Fibroblast of mammary gland (primary cell): ENCODE measurements around the gene CACFD1.

ENCODE experiments used
- DNase-seq: peaks from one replicate; pipeline ENCODE4 v3.0.0-alpha.2; 2010; ENCODE audit warnings: low read depth
- H3K4me3 ChIP-seq: 2 replicates; pipeline ENCODE4 v1.5.1; 2011; ENCODE audit warnings: low read depth, mild to moderate bottlenecking, low read length, moderate library complexity; ENCODE audit not compliant: control insufficient read depth
- CTCF ChIP-seq: conservative IDR thresholded peaks from 2 replicates; pipeline ENCODE4 v1.5.1; 2011; ENCODE audit warnings: low read depth, low read length, inconsistent platforms; ENCODE audit not compliant: control insufficient read depth, insufficient read depth

CACFD1 gene

GRCh38 chr9:133437753-133438531 is 21.8 kb upstream of the CACFD1 start:
- peak; percentile 24 for TF ChIP-seq CTCF
- H3K4me3 ChIP-seq, result no peak overlapping the region
- no peak for DNase-seq

GRCh38 chr9:133439337-133439736 is 20.4 kb upstream of the CACFD1 start:
- DNase-seq, result no peak
- TF ChIP-seq CTCF, result no peak
- H3K4me3 ChIP-seq, result no peak overlapping the region

- no peak overlapping the region for H3K4me3 ChIP-seq
- no peak for TF ChIP-seq CTCF
- DNase-seq, result no peak
These were observed 18.9 kb upstream of the CACFD1 start for GRCh38 chr9:133440874-133441273.

- no peak for DNase-seq
- no peak overlapping the region for H3K4me3 ChIP-seq
- TF ChIP-seq CTCF, result no peak
These were observed 18.2 kb upstream of the CACFD1 start for GRCh38 chr9:133441571-133441970.

DNA sequence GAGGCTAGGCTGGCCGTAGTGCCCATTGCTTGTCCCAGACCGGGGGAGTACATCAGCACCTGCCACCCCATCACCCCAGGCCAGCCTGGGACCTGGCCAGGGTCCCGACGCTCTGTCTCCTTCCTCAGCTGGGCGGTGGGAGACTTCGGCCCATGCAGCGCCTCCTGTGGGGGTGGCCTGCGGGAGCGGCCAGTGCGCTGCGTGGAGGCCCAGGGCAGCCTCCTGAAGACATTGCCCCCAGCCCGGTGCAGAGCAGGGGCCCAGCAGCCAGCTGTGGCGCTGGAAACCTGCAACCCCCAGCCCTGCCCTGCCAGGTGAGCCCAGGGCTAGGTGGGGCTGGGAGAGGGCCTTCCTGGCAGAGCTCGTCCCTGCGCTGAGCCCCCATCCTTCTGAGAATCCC is 16.5 kb upstream of the CACFD1 start:
- no peak for DNase-seq
- H3K4me3 ChIP-seq, result no peak overlapping the region
- no peak for TF ChIP-seq CTCF

- DNase-seq, result no peak
- TF ChIP-seq CTCF, result no peak
- no peak overlapping the region for H3K4me3 ChIP-seq
These were observed 15.8 kb upstream of the CACFD1 start for GRCh38 chr9:133443982-133444381.

- TF ChIP-seq CTCF, result no peak
These were observed 14.3 kb upstream of the CACFD1 start for GRCh38 chr9:133445293-133445969.

More at GRCh38 chr9:133445293-133445969, 14.3 kb upstream of the CACFD1 start:
- no peak for DNase-seq
- no peak overlapping the region for H3K4me3 ChIP-seq
